GM19193 (cell line): ENCODE results near the gene CALM3.

Experiments used
- POLR2A ChIP-seq: IDR thresholded peaks from 4 replicates; pipeline ENCODE4 v1.6.1; 2011; ENCODE audit not compliant: insufficient read depth, insufficient read length; ENCODE audit errors: extremely low read depth

The CALM3 gene

GRCh38 chr19:46622118-46622446 lies 21.0 kb downstream of the CALM3 start:
- no peak for TF ChIP-seq POLR2A

- no peak for TF ChIP-seq POLR2A
Measured at GRCh38 chr19:46623915-46624502, 22.9 kb downstream of the CALM3 start.

GRCh38 chr19:46624958-46625661 lies 24.0 kb downstream of the CALM3 start, which contains the start of gene PTGIR:
TSS of gene PTGIR (minus strand) at chr19:46625089. CDS start at chr19:46624225, 864 bp downstream.
- TF ChIP-seq POLR2A: peak; percentile 51

- TF ChIP-seq POLR2A: no peak
Measured at GRCh38 chr19:46625731-46626130, 24.6 kb downstream of the CALM3 start.

GRCh38 chr19:46626446-46626845 lies 25.3 kb downstream of the CALM3 start:
- TF ChIP-seq POLR2A: no peak

GRCh38 chr19:46629546-46630025 lies 28.5 kb downstream of the CALM3 start:
- no peak for TF ChIP-seq POLR2A

GRCh38 chr19:46630586-46631205 lies 29.6 kb downstream of the CALM3 start:
- TF ChIP-seq POLR2A: no peak

GRCh38 chr19:46631481-46631880 lies 30.4 kb downstream of the CALM3 start:
- TF ChIP-seq POLR2A: no peak

GRCh38 chr19:46633130-46633529 lies 32.0 kb downstream of the CALM3 start:
- TF ChIP-seq POLR2A: no peak

- no peak for TF ChIP-seq POLR2A
Measured at GRCh38 chr19:46634045-46634655, 33.0 kb downstream of the CALM3 start.

GRCh38 chr19:46634656-46635218 lies 33.6 kb downstream of the CALM3 start:
- no peak for TF ChIP-seq POLR2A

- TF ChIP-seq POLR2A: no peak
Measured at GRCh38 chr19:46635920-46636761, 35.0 kb downstream of the CALM3 start, which contains the start of gene GNG8. TSS of gene GNG8 (minus strand) at chr19:46636202. CDS start at chr19:46634682, 1,520 bp downstream.

GRCh38 chr19:46637224-46637623 lies 36.1 kb downstream of the CALM3 start:
- no peak for TF ChIP-seq POLR2A
